Measurements from ENCODE around the gene AADACL2.
"Not testable (repeated sequence)": the region's sequence is repeated elsewhere in the genome, so short reads cannot be mapped to it uniquely, and the experiment has no call there.

The AADACL2 gene

DNA sequence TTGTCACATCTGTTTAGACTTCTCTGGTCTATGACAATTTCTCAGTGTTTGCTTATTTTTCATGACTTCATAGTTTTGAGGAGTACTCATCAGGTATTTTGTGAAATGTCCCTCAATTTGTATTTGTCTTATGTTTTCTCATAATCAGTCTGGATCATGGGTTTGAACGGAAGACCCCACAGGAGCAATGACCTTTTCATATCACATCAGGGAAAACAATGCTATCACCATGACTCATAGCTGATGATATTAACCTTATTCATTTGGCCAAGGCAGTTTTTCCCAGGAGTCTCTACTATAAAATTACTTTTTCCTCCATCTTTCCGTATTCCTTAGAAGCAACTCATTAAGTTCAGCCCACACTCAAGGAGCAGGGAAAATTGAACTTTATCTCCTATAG is 32.7 kb downstream of the AADACL2 start:
- peak in 2 of 3 donors; percentile 8 to 26 for DNase-seq

DNA sequence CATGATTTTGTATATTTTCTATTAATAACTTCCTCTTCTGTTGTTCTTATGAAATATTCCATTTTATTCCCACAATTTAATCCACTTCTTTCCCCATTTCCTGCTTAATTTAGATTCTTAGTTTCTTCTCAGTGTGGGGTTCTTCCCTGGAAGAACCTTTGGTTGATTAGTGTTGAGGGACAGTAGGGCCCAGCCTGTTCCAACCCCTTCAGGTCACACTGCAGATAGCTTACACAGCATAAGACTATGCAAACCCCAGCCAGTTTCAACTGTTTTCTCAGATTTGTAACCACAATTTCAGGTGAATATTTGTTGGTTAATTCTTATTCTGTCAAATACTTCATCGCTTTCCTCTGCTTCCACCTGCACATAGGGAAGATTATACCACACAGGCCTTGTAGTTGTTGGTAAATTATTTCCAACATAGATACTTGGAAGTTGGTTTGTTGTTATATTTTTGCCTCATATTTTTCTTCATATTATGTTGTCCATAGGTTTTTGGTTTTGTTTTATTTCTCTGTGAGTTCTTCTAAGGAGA is 34.7 kb downstream of the AADACL2 start:
- DNase-seq, result peak in 1 of 3 donors; percentile 11

DNA sequence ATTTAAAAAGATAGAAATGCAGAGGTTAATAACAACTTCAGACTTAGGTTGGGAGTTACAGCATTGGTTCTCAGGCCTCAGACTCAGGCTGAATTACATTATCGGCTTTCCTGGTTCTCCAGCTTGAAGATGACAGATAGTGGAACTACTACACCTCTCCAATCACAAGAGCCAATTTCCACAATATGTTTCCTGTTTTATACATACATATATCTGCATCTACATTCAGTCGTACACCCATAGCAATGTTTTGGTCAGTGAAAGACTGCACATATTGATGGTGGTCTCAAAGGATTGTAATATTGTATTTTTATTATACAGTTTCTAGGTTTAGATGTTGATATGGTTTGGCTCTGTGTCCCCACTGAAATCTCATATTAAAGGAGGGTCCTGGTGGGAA is 35.4 kb downstream of the AADACL2 start:
- DNase-seq, result no peak

DNA sequence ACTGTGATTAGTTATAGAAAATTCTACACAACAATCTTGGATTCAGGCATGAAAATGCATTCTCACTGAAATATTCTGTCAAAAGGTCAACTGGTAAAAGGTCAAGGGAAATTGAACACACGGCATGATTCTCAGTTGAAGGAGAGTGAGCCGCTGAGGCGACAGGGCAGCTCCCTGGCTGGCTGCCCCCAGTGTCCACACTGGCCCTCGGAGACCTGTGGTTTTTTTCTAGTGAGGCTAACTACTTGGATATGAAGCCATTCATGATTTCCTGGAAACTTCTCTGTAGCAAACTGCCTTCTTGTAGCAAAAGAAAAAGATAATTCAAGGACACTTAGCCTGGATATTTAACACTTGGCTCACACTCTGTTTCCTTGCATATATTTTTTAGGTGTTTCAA is 37.2 kb downstream of the AADACL2 start:
- DNase-seq, result no peak

DNA sequence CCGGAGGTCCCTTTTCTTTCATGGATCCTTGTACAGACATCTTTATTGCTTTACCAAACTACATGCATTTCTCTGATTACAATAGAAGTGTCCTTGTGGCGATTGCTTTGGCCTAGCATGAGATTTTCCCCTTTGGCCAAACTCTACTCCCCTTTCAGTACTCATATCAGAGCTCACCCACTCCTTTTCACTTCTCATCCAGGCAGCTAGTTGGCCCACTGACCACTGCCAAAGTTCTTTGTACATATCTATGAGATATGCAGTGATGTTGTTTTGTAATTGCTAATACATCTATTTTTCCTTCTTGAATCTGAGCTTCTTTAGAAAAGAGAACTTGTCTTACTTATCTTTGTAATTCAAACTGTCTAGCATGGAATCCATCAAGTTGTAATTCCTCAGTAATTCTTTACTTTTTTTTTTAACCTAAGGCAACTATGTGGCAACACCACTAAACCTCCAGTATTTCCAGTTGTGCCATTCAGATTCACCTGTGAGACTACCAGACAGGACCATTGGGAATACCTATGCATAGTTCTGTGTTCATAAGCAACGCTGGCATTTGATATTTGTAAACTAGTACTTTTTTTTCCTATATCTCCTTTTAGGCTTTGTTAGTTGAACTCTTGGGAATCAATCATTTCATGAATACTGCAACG is 39.2 kb downstream of the AADACL2 start:
- DNase-seq, result no peak

DNA sequence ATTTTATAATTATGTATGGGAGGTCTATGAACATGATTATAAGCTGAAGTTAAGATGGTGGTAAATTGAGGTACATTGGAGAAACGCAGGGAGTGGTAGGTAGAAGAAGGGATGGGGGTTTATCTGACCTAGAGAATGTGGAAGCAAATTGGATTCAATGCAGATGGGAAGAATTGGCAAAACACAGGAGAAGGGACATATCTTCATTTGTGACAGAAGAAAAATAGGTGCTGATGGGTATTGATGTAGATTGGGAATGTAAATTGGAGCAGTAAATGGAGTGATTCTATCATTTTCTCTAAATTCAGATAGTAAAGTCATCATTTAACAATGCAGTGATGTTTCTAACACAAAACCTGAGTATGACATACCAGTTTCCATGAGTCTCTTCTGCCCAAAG is 40.5 kb downstream of the AADACL2 start:
- DNase-seq, result no peak

DNA sequence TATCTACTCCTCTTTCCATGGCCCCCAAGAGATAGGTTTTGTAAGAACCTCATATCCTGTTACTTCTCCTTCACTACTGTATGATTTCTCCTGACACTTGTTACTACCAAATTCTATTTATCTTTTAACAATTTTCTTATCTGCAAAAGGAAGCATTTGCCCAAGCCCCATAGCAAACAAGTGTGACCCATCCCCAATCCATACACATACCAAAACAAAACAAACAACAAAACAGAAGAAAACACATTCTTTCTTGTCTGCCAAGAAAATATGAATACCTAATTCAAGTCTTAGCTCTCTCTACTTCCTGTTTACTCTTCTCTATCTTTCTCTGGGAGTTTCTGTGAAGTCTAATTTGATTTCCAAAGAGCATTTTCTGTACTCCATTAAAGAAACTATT is 41.2 kb downstream of the AADACL2 start:
- no peak for DNase-seq

DNA sequence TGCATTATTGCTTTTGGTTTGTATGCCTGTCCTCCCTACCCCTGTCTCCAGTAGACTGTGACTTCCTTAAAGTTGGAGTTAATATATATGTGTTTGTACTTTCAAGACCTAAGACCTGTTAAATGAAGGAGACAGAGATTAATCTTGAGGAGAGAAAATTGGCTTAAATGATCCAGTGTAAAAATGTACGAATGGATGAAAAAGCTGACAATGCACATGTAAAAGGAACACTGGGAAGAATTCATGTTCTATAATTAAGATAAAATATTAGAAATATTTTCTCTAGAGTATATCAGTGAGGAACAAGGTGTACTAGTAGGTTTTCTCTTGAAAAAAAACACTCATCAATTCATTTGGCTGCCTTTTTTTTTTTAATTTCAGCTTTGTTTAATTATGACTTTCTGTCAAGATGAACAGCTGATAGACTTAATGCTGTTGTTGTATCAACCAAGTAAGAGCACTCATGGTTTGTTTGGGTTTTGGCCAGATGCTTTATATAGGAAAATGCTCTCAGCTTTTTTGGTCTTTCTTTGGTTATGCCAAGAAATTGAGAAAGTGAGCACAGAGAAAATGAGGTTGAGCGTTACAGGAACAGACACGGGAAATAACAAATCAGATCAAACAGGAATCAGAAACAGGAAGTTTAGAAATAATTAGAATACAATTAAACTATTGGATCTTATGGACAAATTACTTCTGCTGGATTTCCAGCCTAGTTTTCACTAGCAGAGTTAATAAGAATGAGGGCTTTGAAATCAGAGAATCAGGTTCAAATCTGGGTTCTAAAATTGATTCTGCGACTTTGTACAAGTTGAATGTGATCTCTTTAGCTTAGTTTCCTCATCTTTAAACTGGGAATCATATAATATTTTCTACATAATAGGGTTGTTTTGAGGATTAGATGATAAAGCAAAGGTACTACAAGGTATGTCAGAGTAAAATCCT is 41.9 kb downstream of the AADACL2 start:
- DNase-seq, result no peak

DNA sequence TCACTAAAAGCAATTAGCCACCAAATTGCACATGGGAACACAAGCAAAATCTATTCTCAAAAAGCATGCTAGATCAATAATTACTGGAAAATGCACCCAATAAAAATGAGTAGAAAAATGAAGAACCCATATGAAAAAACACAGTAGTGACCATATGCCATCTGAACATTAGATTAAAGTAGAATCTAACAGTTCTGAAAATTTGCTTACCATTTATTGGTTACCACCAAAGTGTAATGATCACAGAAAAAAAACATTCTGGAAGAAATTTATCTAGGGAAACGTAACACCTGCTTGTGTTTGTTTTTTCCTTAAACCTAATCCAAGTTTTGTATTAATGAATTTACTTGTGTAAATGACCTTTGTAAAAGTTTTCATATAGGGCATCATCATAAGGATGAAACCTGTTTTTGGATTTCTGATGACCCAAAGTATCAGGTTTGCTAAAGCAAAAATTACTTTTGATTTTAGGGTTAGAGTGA is 42.6 kb downstream of the AADACL2 start:
- DNase-seq, result no peak

DNA sequence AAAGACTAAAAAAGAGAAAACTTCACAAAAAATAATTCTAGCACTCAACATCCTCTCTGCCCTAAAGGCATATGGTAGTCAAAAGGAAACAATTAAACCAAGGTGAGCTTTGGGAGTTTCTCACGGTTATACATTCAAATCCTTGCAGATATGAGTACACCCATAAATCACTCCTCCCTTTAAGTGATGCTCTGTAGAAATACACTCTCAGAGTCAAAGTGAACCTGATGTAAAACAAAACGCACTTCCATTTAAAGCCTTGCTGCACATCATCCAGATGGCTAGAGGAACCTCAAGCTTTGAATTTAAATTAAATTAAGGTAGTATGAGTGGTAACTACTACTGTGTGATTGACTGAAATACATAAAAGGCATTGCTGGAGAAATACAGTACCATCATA is 44.2 kb downstream of the AADACL2 start:
- no peak for DNase-seq

DNA sequence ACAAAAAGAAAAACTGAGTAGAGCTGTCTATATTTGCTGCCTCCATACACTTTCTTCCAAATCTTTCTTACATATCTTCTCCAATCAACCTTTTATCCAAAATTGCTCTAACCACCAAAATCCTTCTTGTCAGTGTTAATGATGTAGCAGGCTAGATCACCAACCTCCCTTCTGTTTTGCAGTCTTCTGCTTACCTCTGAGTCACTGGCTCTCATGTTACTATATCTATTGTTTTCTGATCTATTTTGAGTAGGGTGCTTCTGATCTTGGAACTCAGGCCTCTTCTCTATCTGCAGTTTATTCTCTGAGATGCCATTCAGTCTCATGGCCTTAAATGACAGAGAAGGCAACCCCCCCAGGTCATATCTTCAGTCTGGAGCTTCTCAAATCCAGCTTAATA is 53.9 kb downstream of the AADACL2 start:
- DNase-seq, result no peak

DNA sequence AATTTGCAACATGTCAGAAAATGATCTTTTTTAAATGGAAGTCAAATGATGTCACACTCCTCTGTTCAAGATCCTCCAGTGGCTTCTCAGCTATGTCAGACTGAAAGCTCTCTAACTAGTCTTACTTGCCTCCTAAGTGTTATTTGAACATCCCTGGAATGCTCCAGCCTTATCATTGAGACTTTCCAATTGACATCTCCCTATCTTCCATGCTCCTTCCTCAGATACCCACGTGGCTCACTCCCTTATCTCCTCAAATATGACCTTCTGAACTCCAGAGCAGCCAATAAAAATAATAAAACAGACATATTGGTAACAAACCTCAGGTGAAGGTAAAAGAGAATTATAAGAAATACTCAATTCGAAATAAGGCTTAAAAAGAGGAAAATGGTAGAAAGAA is 54.7 kb downstream of the AADACL2 start:
- DNase-seq, result no peak

DNA sequence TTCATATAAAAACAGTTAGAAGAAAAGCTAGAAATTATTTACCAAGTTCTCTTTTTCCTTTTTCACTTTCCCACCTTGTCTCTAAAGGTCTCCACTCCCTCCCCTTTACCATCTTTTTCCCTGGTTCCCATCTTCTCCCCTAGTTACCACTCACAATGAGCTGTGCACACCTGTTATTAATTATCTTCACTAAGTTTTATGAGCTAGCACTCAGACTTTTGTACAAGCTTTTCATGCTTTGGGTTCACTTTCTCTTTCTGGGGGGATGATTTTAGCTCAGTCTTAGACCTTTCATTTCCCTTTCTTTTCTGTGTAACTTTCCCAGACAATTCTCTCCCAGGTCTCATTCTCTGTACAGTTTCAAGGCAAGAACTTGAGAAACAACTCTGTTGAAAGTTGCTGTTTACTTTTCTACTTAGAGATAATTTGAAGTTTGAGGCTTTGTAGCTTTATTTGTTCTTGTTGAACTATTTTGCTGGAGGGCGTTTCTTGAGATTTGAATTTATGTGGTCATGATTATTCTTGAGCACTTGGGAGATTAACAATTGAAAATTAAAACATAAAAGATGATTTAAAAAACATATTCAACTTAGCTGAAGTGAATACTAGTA is 56.2 kb downstream of the AADACL2 start:
- DNase-seq, result no peak

DNA sequence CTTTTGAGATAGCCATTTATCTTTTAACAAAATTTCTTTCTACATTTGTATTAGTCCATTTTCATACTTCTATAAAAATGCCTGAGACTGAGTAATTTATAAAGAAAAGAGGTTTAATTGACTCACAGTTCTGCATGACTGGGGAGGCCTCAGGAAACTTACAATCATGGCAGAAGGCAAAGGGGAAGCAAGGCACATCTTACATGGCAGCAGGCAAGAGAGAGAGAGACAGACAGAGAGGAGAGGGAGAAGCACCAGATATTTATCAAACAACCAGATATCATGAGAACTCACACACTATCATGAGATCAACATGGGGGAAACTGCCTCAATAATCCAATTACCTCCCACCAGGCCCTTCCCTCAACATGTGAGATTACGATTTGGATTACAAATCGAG is 57.0 kb downstream of the AADACL2 start:
- not testable (repeated sequence) for DNase-seq

DNA sequence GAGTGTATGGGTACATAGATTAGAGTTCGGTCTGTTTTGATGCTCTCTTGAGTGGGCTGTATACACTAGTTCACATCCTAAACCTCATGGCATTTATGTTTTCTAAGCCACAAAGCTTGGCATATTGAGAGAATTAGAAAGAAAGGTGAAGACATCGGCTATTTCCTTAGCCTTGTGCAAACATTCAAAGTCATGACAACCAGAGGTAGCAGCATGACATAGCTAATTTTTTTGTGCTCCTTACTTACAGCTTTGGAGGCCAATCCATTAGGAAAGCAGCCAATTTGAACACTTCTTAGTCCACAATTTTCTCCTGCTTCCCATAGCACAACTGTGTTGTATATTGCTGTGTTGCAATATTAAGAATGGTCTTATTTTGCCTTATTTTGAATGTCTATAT is 58.7 kb downstream of the AADACL2 start:
- DNase-seq, result no peak

DNA sequence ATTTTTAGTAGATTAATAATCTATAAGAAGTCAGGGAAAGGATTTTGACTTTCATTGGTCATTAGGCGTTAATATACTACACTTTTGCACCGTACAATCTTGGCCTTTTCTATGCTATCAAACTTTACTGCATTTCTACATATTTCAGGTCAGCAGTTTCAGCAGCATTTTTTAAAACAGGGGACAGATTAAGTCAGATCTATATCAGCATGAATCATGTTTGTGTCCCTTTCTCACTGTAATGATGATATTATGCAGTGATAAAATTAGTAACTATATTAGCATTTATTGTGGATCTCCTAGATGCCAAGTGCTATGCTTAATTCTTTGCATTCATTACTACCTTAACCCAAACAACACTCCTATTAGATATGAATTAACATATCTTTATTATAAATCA is 59.9 kb downstream of the AADACL2 start:
- DNase-seq, result no peak

DNA sequence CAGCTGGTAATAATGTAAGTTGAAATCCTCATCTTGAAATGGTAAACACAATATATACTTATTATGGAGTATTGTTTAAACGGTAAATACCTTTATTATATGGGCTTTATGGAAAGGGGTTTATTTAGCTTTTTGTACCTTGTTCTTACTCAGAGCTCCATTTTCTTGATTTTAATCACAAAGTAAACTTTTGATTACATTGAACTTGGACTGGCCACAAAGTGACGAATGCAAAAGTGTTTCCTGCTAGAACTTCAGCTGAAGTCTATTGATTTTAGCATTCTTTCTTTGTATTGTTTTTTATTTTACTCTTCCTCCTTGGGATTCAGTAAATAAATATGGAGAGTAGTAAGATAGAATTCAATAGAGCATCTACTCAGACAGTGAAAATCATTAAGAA is 60.4 kb downstream of the AADACL2 start:
- DNase-seq, result no peak

DNA sequence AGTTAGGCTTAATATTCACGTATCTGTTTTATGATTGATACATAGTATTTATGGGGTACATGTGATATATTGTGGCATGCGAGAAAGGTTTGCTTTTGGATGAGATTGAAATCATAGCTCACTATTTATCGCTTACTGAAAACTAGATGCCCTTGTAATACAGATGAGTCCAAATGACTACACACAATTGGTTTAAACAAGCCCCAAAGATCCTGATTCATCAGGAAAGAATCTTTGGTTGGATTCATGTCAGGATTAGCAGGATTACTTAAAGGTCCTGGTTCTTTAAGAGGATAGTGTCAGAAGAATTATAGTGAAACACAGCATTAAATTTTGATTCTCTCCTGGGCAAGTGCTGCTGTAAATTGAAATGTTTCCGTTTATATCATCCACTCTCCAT is 61.5 kb downstream of the AADACL2 start:
- DNase-seq, result no peak

DNA sequence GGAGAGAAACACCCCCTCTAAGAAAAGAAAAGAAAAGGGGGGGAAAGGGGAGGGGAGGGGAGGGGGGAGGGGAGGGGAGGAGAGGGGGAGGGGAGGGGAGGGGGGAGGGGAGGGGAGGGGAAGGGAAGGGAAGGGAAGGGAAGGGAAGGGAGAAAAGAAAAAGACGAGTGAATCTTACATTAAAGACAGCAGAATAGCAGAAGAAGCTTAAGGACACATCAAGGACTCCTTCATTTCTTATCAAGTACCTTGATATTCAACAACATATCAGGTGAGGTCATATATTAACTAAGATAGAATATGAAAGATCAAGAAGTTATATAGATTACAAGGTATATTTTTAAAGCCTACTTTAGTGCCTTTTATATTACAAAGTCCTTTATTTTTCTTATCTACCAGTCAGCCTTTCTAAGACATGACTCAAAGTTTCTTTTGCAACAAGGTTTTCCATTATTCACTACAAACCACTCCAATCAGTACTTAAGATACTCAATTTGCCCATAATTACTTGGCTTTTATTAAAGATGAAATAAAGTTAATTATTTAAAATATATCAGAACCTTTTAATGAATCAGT is 62.5 kb downstream of the AADACL2 start:
- DNase-seq, result no peak

DNA sequence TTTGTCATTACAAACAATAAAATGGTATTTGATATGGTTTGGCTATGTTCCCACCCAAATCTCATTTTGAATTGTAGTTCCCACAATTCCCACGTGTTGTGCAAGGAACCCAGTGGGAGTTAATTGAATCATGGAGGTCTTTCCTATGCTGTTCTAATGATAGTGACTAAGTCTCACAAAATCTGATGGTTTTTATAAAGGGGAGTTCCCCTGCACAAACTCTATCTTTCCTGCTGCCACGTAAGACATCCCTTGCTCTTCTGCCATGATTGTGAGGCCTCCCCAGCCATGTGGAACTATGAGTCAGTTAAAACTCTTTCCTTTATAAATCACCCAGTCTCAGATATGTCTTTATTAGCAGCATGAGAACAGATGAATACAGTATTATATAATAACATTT is 64.7 kb downstream of the AADACL2 start:
- DNase-seq, result peak; percentile 0 to 22 (median 8)

DNA sequence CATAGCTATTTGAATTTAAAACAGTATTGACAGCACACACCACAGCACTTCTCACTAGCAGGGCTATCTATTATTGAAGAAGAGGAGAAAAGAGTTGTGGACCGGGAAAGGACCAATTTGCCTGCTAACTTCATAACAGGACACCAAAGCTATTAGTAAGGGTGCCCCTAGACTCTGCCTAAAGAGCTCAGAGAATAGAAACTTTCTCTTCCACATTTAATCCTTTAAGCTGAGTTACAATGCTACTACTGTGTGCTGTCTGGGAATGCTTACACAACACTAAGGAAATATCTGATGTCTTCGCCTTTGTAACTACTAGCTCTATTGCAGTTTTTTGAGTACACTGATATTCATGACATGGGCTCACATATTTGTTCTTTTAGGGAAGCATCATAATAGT is 66.7 kb downstream of the AADACL2 start:
- DNase-seq, result no peak

DNA sequence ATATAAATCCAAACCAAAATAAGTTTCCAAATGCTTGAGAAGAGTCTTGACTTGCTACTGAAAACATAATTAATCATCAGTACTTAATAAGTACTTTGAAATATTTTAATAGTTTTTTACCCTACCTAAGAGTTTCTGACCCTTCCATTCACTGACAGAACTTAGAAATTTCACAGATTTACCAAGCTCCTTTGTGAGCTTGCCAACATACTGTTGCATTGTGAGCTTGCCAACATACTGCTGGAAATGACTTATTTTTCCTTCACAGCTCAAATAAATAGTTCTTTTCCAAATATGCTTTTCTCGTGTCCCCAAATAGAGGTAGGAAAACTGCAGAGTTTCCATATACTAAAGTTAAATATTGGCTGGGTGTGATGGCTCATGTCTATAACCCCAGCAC is 70.5 kb downstream of the AADACL2 start:
- DNase-seq, result no peak

DNA sequence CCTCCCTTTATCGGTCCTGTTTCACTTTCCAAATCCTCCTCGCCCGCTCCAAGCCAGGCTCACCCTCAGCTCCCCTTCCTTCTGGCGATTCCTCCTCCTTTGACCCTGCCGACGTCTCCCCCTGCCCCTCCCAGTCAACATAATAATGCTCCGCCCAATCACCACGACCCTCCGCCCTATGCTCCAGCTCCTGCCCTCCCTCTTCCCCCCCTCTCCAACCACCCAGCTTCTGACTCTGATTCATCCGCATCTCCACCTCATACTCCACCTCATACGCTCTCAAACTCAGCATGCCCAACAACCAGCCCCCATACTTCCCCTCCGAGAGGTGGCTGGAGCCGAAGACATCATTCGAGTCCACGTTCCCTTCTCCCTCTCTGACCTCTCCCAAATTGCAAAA is 73.1 kb downstream of the AADACL2 start:
- no peak for DNase-seq

Measured in suppressor macrophage treated with lipopolysaccharide for 1 hour (primary cell).